OCI-LY1 (cell line): Measurements from ENCODE around the gene STK32C.

ENCODE experiments used
- H2AFZ ChIP-seq: fragments of 200-600 bp; sonication (generic), shearing (Covaris generic); 2 replicates; pipeline ENCODE4 v1.6.0; 2014; ENCODE audit warnings: antibody characterized with exemption, mild to moderate bottlenecking, low read length
- H3F3A ChIP-seq: fragments of 200-600 bp; sonication (generic), shearing (Covaris generic); 2 replicates; pipeline ENCODE4 v1.6.0; 2014; ENCODE audit warnings: mild to moderate bottlenecking, antibody characterized with exemption, low read length, moderate library complexity; ENCODE audit not compliant: insufficient read depth
- H3K27ac ChIP-seq: fragments of 200-600 bp; sonication (generic); 2 replicates; pipeline ENCODE4 v1.5.1; 2014; ENCODE audit warnings: low read length, mixed run types, mild to moderate bottlenecking, low read depth; ENCODE audit not compliant: poor library complexity, severe bottlenecking
- H3K27me3 ChIP-seq: fragments of 200-600 bp; sonication (generic); 2 replicates; pipeline ENCODE4 v1.6.0; 2014; ENCODE audit warnings: antibody characterized with exemption, mild to moderate bottlenecking, low read length, moderate library complexity; ENCODE audit not compliant: insufficient read depth
- H3K36me3 ChIP-seq: fragments of 200-600 bp; sonication (generic); 2 replicates; pipeline ENCODE4 v1.6.1; 2014; ENCODE audit warnings: mild to moderate bottlenecking, antibody characterized with exemption, low read length, moderate library complexity, mixed read lengths; ENCODE audit not compliant: insufficient read depth
- H3K4me1 ChIP-seq: fragments of 200-600 bp; sonication (generic); 2 replicates; pipeline ENCODE4 v1.5.1; 2014; ENCODE audit warnings: mild to moderate bottlenecking, low read length, moderate library complexity; ENCODE audit not compliant: insufficient read depth, severe bottlenecking
- H3K4me2 ChIP-seq: fragments of 200-600 bp; sonication (generic), shearing (Covaris generic); 2 replicates; pipeline ENCODE4 v1.6.1; 2014; ENCODE audit warnings: low read length
- H3K4me3 ChIP-seq: fragments of 200-600 bp; sonication (generic); 2 replicates; pipeline ENCODE4 v1.5.1; 2014; ENCODE audit warnings: low read length, low read depth, mild to moderate bottlenecking, mixed read lengths; ENCODE audit not compliant: poor library complexity, severe bottlenecking
- H3K79me2 ChIP-seq: fragments of 200-600 bp; shearing (Covaris generic); 2 replicates; pipeline ENCODE4 v1.6.1; 2016; ENCODE audit warnings: mixed run types, low read length, mixed read lengths; ENCODE audit not compliant: insufficient read depth
- H3K9ac ChIP-seq: fragments of 200-600 bp; sonication (generic), shearing (Covaris generic); 2 replicates; pipeline ENCODE4 v1.6.1; 2014; ENCODE audit warnings: mild to moderate bottlenecking, low read length, mixed read lengths
- H3K9me2 ChIP-seq: fragments of 200-600 bp; sonication (generic), shearing (Covaris generic); 2 replicates; pipeline ENCODE4 v1.6.1; 2014; ENCODE audit warnings: low read depth, mild to moderate bottlenecking, low read length, mixed read lengths
- H3K9me3 ChIP-seq: fragments of 200-600 bp; shearing (Covaris generic); 2 replicates; pipeline ENCODE4 v1.6.1; 2014; ENCODE audit warnings: low read length, mixed read lengths
- H4K20me1 ChIP-seq: fragments of 200-600 bp; sonication (generic), shearing (Covaris generic); 2 replicates; pipeline ENCODE4 v1.6.0; 2016; ENCODE audit warnings: mild to moderate bottlenecking, low read length; ENCODE audit not compliant: insufficient read depth
- CTCF ChIP-seq: fragments of 200-600 bp; sonication (generic), shearing (Covaris generic); IDR thresholded peaks from 2 replicates; pipeline ENCODE4 v1.5.1; 2017; ENCODE audit warnings: mild to moderate bottlenecking, antibody characterized with exemption, low read length, moderate library complexity, mixed read lengths
- EZH2 ChIP-seq: fragments of 200-600 bp; sonication (generic), shearing (Covaris generic); IDR thresholded peaks from 2 replicates; pipeline ENCODE4 v1.8.0; 2017; ENCODE audit warnings: borderline replicate concordance, mixed run types, mild to moderate bottlenecking, antibody characterized with exemption, low read length, moderate library complexity, mixed read lengths

STK32C gene

GRCh38 chr10:132294561-132295318 lies 13.0 kb downstream of the STK32C start:
- Histone ChIP-seq H2AFZ (no peak overlapping the region), H3K9me2 (no peaks in the 10 kb centered on the region), H3K4me1 (no peaks in the 10 kb centered on the region), H3K79me2 (no peaks in the 10 kb centered on the region), H3K27me3 (no peaks in the 10 kb centered on the region), H3K36me3 (no peaks in the 10 kb centered on the region), H3K4me3 (no peak overlapping the region), H3K9me3 (no peaks in the 10 kb centered on the region), H3K4me2 (no peak overlapping the region), H3K27ac (no peak overlapping the region), H3K9ac (no peak overlapping the region), H4K20me1 (no peaks in the 10 kb centered on the region), H3F3A (no peaks in the 10 kb centered on the region)
- no peak for TF ChIP-seq CTCF
- no peak for TF ChIP-seq EZH2

DNA sequence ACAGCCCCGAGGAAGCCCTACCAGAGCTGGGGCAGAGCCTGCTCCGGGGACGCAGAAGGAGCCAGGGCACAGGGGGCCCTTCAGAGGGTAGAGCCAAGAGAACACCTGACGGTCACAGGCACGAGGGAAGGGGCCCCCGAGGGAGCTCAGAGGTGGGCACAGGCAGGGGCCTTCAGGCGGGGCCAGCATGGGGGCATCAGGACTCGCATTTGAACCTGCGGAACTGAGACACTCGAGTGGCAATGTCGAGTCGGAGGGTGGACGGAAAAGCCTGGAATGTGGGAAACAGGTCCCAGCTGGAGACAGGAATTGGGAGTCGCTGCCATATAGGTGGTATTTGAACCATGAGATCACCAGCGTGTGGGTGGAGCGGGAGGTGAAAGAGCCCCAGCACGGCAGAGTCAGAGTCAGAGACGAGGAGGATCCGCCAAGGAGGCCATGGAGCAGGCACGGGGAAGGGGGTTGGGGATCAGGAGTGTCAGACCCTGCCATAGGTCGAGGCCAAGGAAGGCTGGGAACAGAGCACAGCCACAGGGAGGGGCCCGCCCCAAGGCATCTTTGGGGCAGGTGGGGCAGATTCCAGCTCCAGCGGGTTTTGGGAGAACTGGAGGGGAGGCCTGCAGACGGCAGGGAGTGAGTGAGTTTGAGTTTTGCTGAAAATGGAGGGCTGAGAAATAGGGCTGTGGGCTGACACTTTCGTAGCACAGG lies 13.8 kb downstream of the STK32C start:
- no peak overlapping the region for H3K9ac ChIP-seq
- H3K36me3 ChIP-seq, result no peaks in the 10 kb centered on the region
- no peaks in the 10 kb centered on the region for H3K9me2 ChIP-seq
- no peak for TF ChIP-seq CTCF
- no peak for TF ChIP-seq EZH2
- no peak overlapping the region for H3K4me3 ChIP-seq
- H3K27me3 ChIP-seq, result no peaks in the 10 kb centered on the region
- H2AFZ ChIP-seq, result no peak overlapping the region
- H3K27ac ChIP-seq, result no peak overlapping the region
- H3K79me2 ChIP-seq, result no peaks in the 10 kb centered on the region
- no peak overlapping the region for H3K4me2 ChIP-seq
- H3K4me1 ChIP-seq, result no peaks in the 10 kb centered on the region
- no peaks in the 10 kb centered on the region for H3F3A ChIP-seq
- no peaks in the 10 kb centered on the region for H3K9me3 ChIP-seq
- no peaks in the 10 kb centered on the region for H4K20me1 ChIP-seq

GRCh38 chr10:132293201-132293812 lies 14.4 kb downstream of the STK32C start:
- Histone ChIP-seq H3K9me2 (no peaks in the 10 kb centered on the region), H3K9ac (no peak overlapping the region), H3K27ac (no peak overlapping the region), H3K9me3 (no peaks in the 10 kb centered on the region), H3F3A (no peaks in the 10 kb centered on the region), H3K4me3 (no peak overlapping the region), H3K79me2 (no peaks in the 10 kb centered on the region), H3K27me3 (no peaks in the 10 kb centered on the region), H3K36me3 (no peaks in the 10 kb centered on the region), H4K20me1 (no peaks in the 10 kb centered on the region), H2AFZ (no peak overlapping the region), H3K4me2 (no peak overlapping the region), H3K4me1 (no peaks in the 10 kb centered on the region)
- TF ChIP-seq CTCF (no peak), EZH2 (no peak)
